ENCODE measurements around the gene TMEM248. TPM values are rescaled to one million over a fixed set of nuclear protein-coding genes. Genes with fewer than 3 reads are reported as not detected.

The TMEM248 gene
- total and polyA plus RNA-seq, 3 donors from 2014 or later, result 139 to 221 (median 181) TPM

DNA sequence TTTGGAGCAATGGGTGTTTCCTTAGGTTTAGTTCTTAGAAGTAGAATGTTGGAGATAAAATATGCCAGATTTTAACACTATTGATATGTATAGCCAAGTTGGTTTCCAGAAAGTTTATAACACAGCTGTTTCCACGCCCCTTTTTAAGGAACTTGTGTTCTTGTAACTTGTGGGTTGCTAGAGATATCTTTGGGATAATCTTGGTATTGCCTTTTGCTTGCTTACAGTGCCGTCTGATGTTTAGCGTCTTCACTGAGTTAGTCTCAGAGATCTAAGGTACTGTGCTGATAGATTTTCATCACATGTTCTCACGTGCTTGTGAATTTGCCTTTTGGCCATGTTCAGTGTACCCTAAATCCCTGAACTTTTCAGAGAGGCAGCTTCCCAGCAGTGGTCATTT, 12.4 kb downstream of the TMEM248 start:
- Histone ChIP-seq H3K4me1 (peaks cover 21% of the 10 kb centered on the region), H3K27ac (no peak overlapping the region), H3K4me3 (no peak overlapping the region), H3K36me3 (ENCODE audit: low read depth, missing control alignments) (no peaks in the 10 kb centered on the region), H3K9me3 (no peaks in the 10 kb centered on the region), H3K27me3 (no peaks in the 10 kb centered on the region)
- TF ChIP-seq, protein P1, sequence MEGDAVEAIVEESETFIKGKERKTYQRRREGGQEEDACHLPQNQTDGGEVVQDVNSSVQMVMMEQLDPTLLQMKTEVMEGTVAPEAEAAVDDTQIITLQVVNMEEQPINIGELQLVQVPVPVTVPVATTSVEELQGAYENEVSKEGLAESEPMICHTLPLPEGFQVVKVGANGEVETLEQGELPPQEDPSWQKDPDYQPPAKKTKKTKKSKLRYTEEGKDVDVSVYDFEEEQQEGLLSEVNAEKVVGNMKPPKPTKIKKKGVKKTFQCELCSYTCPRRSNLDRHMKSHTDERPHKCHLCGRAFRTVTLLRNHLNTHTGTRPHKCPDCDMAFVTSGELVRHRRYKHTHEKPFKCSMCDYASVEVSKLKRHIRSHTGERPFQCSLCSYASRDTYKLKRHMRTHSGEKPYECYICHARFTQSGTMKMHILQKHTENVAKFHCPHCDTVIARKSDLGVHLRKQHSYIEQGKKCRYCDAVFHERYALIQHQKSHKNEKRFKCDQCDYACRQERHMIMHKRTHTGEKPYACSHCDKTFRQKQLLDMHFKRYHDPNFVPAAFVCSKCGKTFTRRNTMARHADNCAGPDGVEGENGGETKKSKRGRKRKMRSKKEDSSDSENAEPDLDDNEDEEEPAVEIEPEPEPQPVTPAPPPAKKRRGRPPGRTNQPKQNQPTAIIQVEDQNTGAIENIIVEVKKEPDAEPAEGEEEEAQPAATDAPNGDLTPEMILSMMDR (IDR thresholded peaks at IDR 0.05), result no peak
- no peak for TF ChIP-seq POLR2A (IDR thresholded peaks at IDR 0.05)
- DNase-seq, result no peak
- intact Hi-C loops (cut with DNase I; ENCODE audit: low total_unique reads), result no loop called here
- WGBS, 2 donors, result 50 to 76% methylated on average over 4 of the region's 4 CpGs

DNA sequence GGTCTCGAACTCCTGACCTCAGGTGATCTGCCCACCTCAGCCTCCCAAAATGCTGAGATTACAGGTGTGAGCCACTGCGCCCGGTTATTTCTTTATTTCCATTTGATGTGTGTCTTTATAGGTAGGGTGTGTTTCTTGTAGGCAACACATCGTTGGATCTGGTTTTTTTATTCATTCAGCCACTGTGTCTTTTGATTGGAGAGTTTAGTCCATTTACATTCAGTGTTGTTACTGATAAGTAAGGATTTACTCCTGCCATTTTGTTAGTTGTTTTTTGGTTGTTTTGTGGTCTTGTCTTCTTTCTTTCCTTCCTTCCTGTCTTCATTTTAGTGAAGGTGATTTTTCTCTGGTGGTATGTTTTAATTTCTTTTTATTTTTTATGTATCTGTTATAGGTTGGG, 16.9 kb downstream of the TMEM248 start:
- Histone ChIP-seq H3K4me1 (peaks cover 5% of the 10 kb centered on the region), H3K27me3 (no peaks in the 10 kb centered on the region), H3K27ac (no peak overlapping the region), H3K9me3 (no peaks in the 10 kb centered on the region), H3K36me3 (ENCODE audit: low read depth, missing control alignments) (no peaks in the 10 kb centered on the region), H3K4me3 (no peak overlapping the region)
- DNase-seq, result no peak
- TF ChIP-seq, protein P1 (IDR thresholded peaks at IDR 0.05), result no peak
- TF ChIP-seq POLR2A (IDR thresholded peaks at IDR 0.05), result no peak
- 92 to 94% methylated on average over 4 of the region's 4 CpGs for WGBS, 2 donors
- intact Hi-C loops (cut with DNase I; ENCODE audit: low total_unique reads), result no loop called here

DNA sequence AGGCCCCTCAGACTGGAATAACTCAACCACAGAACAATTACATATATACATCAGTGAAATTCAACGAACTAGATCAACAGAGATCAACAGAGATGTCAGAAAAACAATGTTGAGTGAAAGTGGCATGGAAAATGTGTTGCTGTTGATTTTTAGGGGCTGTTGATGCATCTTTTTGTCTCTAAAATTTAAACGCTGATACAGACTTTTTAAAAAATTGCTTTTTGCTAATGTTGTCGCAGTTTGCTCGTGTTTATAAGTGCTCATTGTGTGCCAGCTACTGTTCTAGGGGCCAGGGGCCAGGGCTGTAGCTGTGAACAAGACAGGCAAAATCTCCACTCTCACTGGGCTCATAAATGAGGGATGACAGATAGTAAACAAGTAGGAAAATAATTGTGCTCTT, 18.3 kb downstream of the TMEM248 start:
- H3K27me3 ChIP-seq, result no peaks in the 10 kb centered on the region
- no peak for TF ChIP-seq POLR2A (IDR thresholded peaks at IDR 0.05)
- TF ChIP-seq, protein P1 (IDR thresholded peaks at IDR 0.05), result no peak
- no peaks in the 10 kb centered on the region for H3K36me3 ChIP-seq (ENCODE audit: low read depth, missing control alignments)
- 71% methylated on average over 4 of the region's 4 CpGs for WGBS, 2 donors
- H3K4me3 ChIP-seq, result no peak overlapping the region
- intact Hi-C loops (cut with DNase I; ENCODE audit: low total_unique reads), result no loop called here
- H3K9me3 ChIP-seq, result no peaks in the 10 kb centered on the region
- no peak for DNase-seq
- no peak overlapping the region for H3K27ac ChIP-seq
- H3K4me1 ChIP-seq, result no peaks in the 10 kb centered on the region

DNA sequence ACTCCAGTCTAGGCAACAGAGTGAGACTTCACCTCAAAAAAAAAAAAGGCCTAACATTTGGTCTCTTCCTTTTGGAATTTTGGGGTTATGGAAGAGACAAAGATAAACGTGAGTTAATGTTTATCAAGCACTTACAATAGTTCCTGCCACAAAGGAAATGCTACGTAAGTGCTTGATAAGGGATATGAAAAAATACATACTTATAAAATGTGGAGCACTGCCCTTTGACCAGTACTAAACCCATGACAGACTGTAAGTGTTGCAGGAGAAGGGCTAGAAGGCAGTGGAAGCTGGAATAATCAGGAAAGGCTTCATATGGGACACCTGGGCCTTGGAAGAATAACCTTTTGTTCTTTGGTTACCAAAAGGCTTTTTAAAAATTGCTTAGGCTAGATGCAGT, 25.5 kb downstream of the TMEM248 start:
- Histone ChIP-seq H3K27me3 (no peaks in the 10 kb centered on the region), H3K4me3 (no peak overlapping the region), H3K27ac (no peak overlapping the region), H3K4me1 (no peaks in the 10 kb centered on the region), H3K36me3 (ENCODE audit: low read depth, missing control alignments) (no peaks in the 10 kb centered on the region), H3K9me3 (no peaks in the 10 kb centered on the region)
- TF ChIP-seq POLR2A (IDR thresholded peaks at IDR 0.05), result no peak
- TF ChIP-seq, protein P1 (IDR thresholded peaks at IDR 0.05), result no peak
- no peak for DNase-seq
- WGBS, 2 donors, result 55 to 56% methylated on average over 2 of the region's 2 CpGs
- intact Hi-C loops (cut with DNase I; ENCODE audit: low total_unique reads), result no loop called here

DNA sequence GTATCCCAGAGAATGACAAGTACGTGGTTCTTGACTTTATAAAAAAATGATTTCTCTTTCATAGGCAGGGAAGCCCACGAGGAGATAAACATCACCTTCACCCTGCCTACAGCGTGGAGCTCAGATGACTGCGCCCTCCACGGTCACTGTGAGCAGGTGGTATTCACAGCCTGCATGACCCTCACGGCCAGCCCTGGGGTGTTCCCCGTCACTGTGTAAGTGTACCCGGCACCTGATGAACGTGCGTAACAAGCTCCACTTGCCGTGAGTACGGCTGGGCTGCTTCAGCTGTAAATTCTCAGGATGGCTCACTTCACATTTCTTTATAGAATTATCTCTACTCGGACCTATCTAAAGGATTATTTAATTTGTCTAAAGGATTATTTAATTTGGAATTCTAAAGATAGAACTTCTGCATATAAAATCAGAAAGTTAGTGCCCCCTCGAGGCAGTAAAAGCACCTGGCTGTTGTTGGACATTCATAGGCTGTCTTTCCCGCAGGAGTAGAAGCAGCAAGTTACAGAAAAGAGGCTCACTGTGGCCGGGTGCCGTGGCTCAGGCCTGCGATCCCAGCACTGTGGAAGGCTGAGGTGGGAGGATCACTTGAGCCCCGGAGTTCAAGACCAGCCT, 27.6 kb downstream of the TMEM248 start:
- no peaks in the 10 kb centered on the region for H3K9me3 ChIP-seq
- no peaks in the 10 kb centered on the region for H3K4me1 ChIP-seq
- DNase-seq, result no peak
- no peaks in the 10 kb centered on the region for H3K36me3 ChIP-seq (ENCODE audit: low read depth, missing control alignments)
- no peak overlapping the region for H3K4me3 ChIP-seq
- intact Hi-C loops (cut with DNase I; ENCODE audit: low total_unique reads), result no loop called here
- H3K27ac ChIP-seq, result no peak overlapping the region
- 88 to 90% methylated on average over 19 of the region's 19 CpGs for WGBS, 2 donors
- no peaks in the 10 kb centered on the region for H3K27me3 ChIP-seq
- no peak for TF ChIP-seq POLR2A (IDR thresholded peaks at IDR 0.05)
- TF ChIP-seq, protein P1 (IDR thresholded peaks at IDR 0.05), result no peak
